ENCODE measurements around the gene ASB14. TPM values are rescaled to one million over a fixed set of nuclear protein-coding genes. Genes with fewer than 3 reads are reported as not detected.
"Not testable (repeated sequence)": the region's sequence is repeated elsewhere in the genome, so short reads cannot be mapped to it uniquely, and the experiment has no call there.

Gene ASB14
- not detected for total RNA-seq (ENCODE audit: unreplicated experiment)
- long read RNA-seq = 0 reads

- Mint-ChIP-seq H3K36me3 (ENCODE audit: unreplicated experiment) (no peaks in the 10 kb centered on the region), H3K4me1 (ENCODE audit: low read depth, unreplicated experiment) (no peaks in the 10 kb centered on the region), H3K27ac (ENCODE audit: unreplicated experiment) (no peak within 1 kb of the TSS), H3K27me3 (ENCODE audit: unreplicated experiment) (no peaks in the 10 kb centered on the region), H3K4me3 (ENCODE audit: unreplicated experiment) (no peak within 1 kb of the TSS), H3K9me3 (ENCODE audit: unreplicated experiment) (no peaks in the 10 kb centered on the region)
- TF ChIP-seq, protein P1, sequence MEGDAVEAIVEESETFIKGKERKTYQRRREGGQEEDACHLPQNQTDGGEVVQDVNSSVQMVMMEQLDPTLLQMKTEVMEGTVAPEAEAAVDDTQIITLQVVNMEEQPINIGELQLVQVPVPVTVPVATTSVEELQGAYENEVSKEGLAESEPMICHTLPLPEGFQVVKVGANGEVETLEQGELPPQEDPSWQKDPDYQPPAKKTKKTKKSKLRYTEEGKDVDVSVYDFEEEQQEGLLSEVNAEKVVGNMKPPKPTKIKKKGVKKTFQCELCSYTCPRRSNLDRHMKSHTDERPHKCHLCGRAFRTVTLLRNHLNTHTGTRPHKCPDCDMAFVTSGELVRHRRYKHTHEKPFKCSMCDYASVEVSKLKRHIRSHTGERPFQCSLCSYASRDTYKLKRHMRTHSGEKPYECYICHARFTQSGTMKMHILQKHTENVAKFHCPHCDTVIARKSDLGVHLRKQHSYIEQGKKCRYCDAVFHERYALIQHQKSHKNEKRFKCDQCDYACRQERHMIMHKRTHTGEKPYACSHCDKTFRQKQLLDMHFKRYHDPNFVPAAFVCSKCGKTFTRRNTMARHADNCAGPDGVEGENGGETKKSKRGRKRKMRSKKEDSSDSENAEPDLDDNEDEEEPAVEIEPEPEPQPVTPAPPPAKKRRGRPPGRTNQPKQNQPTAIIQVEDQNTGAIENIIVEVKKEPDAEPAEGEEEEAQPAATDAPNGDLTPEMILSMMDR (IDR thresholded peaks at IDR 0.05; ENCODE audit: partially characterized antibody, unreplicated experiment) = no peak
- DNase-seq = no peak
These were observed at the start of gene ASB14 for GRCh38 chr3:57292159-57292896. Gene ASB14, minus strand, starts transcription at chr3:57292685. Its CDS starts 652 bp downstream, at chr3:57292033.

- H3K4me1 Mint-ChIP-seq (ENCODE audit: low read depth, unreplicated experiment); H3K4me3 Mint-ChIP-seq (ENCODE audit: unreplicated experiment); H3K27me3 Mint-ChIP-seq (ENCODE audit: unreplicated experiment); H3K36me3 Mint-ChIP-seq (ENCODE audit: unreplicated experiment); H3K9me3 Mint-ChIP-seq (ENCODE audit: unreplicated experiment); DNase-seq; H3K27ac Mint-ChIP-seq (ENCODE audit: unreplicated experiment): not testable (repeated sequence)
These were observed 46.7 kb upstream of the ASB14 start for GRCh38 chr3:57339071-57339642.

- H3K4me3 Mint-ChIP-seq (ENCODE audit: unreplicated experiment); H3K27me3 Mint-ChIP-seq (ENCODE audit: unreplicated experiment); DNase-seq; H3K9me3 Mint-ChIP-seq (ENCODE audit: unreplicated experiment); H3K4me1 Mint-ChIP-seq (ENCODE audit: low read depth, unreplicated experiment); H3K36me3 Mint-ChIP-seq (ENCODE audit: unreplicated experiment); H3K27ac Mint-ChIP-seq (ENCODE audit: unreplicated experiment): not testable (repeated sequence)
These were observed 46.0 kb upstream of the ASB14 start for GRCh38 chr3:57338272-57339070.

DNA sequence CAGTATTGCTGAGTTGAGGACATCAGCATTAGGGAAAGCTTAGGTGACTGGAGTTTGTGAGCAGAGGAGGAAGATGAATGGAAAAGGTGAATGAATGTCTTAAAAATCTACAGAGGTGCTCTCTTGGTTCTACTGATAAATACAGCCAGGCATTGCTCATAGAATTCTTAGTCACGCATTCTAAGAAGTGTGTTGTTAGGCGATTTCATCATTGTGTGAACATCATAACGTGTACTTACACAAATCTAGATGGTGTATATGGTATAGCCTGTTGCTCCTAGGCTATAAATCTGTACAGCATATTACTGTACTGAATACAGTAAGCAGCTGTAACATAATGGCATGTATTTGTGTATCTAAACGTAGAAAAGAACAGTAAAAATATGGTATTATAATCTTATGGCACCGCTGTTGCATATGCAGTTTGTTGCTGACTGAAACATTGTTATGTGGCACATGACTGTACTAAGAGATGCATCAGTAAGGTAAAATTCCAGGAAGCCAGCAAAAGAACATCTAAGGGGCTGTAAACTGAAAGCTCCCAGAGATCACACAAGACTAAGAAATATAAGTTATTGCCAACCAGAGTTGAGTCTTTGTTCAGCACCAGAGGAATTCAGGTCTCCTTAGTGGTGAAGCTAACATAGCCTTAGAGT lies 42.9 kb upstream of the ASB14 start:
- Mint-ChIP-seq H3K27me3 (ENCODE audit: unreplicated experiment) (no peaks in the 10 kb centered on the region), H3K36me3 (ENCODE audit: unreplicated experiment) (peaks cover 6% of the 10 kb centered on the region), H3K27ac (ENCODE audit: unreplicated experiment) (no peak overlapping the region), H3K4me1 (ENCODE audit: low read depth, unreplicated experiment) (no peaks in the 10 kb centered on the region), H3K4me3 (ENCODE audit: unreplicated experiment) (no peak overlapping the region), H3K9me3 (ENCODE audit: unreplicated experiment) (peaks cover 2% of the 10 kb centered on the region)
- no peak for DNase-seq
- TF ChIP-seq, protein P1 (IDR thresholded peaks at IDR 0.05; ENCODE audit: partially characterized antibody, unreplicated experiment) = no peak

DNA sequence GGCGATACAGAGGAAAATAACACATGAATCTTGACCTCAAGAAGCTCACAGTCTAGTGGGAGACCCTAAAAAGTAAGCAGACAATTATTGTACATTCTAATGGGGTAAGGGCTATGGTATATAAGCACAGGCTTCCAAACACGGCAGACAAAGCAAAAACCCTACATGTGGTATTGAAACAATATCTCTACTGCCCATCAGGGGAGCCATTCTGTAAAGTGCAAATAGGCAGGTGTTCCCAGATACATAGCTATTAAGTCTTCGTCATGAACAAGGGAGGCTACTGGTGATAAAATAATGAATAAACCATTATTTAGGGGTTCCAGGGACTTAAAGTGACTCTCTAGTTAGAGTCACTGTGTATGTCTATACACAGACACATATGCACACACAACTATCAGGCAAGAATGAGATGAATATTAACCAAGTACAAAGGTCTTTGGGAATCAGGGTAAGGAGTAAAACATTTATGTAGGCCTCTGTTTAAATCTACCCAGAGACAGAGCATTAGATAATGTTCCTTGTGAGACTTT lies 38.7 kb upstream of the ASB14 start:
- no peaks in the 10 kb centered on the region for H3K4me1 Mint-ChIP-seq (ENCODE audit: low read depth, unreplicated experiment)
- TF ChIP-seq, protein P1 (IDR thresholded peaks at IDR 0.05; ENCODE audit: partially characterized antibody, unreplicated experiment) = no peak
- no peak overlapping the region for H3K4me3 Mint-ChIP-seq (ENCODE audit: unreplicated experiment)
- no peaks in the 10 kb centered on the region for H3K36me3 Mint-ChIP-seq (ENCODE audit: unreplicated experiment)
- no peaks in the 10 kb centered on the region for H3K27me3 Mint-ChIP-seq (ENCODE audit: unreplicated experiment)
- DNase-seq = no peak
- H3K9me3 Mint-ChIP-seq (ENCODE audit: unreplicated experiment) = no peaks in the 10 kb centered on the region
- H3K27ac Mint-ChIP-seq (ENCODE audit: unreplicated experiment) = no peak overlapping the region

- not testable (repeated sequence) for H3K27me3 Mint-ChIP-seq (ENCODE audit: unreplicated experiment); H3K4me3 Mint-ChIP-seq (ENCODE audit: unreplicated experiment); H3K9me3 Mint-ChIP-seq (ENCODE audit: unreplicated experiment); H3K27ac Mint-ChIP-seq (ENCODE audit: unreplicated experiment); DNase-seq; H3K4me1 Mint-ChIP-seq (ENCODE audit: low read depth, unreplicated experiment); H3K36me3 Mint-ChIP-seq (ENCODE audit: unreplicated experiment)
These were observed 34.0 kb upstream of the ASB14 start for GRCh38 chr3:57326498-57326897.
